DND-41 (cell line): ENCODE results near the gene LPAR3.

ENCODE experiments used
- ATAC-seq: fragments of 200-7000 bp; cut with Tn5 transposase; 3 replicates; pipeline ENCODE4 v1.9.1; 2021; ENCODE audit warnings: low read depth; ENCODE audit not compliant: insufficient read depth
- DNase-seq: peaks from one replicate; pipeline ENCODE4 v3.0.0-alpha.2; 2020
- H2AFZ ChIP-seq: 2 replicates; pipeline ENCODE4 v1.6.0; 2012; ENCODE audit warnings: low read depth, low read length
- H3K27ac ChIP-seq: 2 replicates; pipeline ENCODE4 v1.5.1; 2012; ENCODE audit warnings: low read length, inconsistent platforms
- H3K27me3 ChIP-seq: fragments of 200-600 bp; sonication (generic); 2 replicates; pipeline ENCODE4 v1.6.0; 2012; ENCODE audit warnings: low read length, mild to moderate bottlenecking, inconsistent platforms; ENCODE audit not compliant: insufficient read depth, poor library complexity
- H3K36me3 ChIP-seq: 2 replicates; pipeline ENCODE4 v1.5.1; 2012; ENCODE audit warnings: low read length, inconsistent platforms; ENCODE audit not compliant: insufficient read depth
- H3K4me1 ChIP-seq: 2 replicates; pipeline ENCODE4 v1.5.1; 2012; ENCODE audit warnings: mild to moderate bottlenecking, low read length; ENCODE audit not compliant: insufficient read depth
- H3K4me2 ChIP-seq: 2 replicates; pipeline ENCODE4 v1.6.0; 2012; ENCODE audit warnings: mild to moderate bottlenecking, moderate library complexity, low read length, inconsistent platforms; ENCODE audit not compliant: insufficient read depth
- H3K4me3 ChIP-seq, 2 experiments: fragments of 200-600 bp in 1 of 2; shearing (Covaris generic) in 1 of 2; 2 replicates each; pipeline ENCODE4 v1.5.1; 2012 to 2016; ENCODE audit warnings: inconsistent platforms in 2 of 2, low read length in 2 of 2, mild to moderate bottlenecking in 2 of 2, low read depth in 1 of 2, moderate library complexity in 1 of 2
- H3K79me2 ChIP-seq: 2 replicates; pipeline ENCODE4 v1.6.0; 2012; ENCODE audit warnings: low read length, inconsistent platforms; ENCODE audit not compliant: insufficient read depth
- H3K9ac ChIP-seq: 2 replicates; pipeline ENCODE4 v1.6.0; 2012; ENCODE audit warnings: low read depth, mild to moderate bottlenecking, inconsistent platforms, low read length, moderate library complexity
- H3K9me3 ChIP-seq: 2 replicates; pipeline ENCODE4 v1.5.1; 2012; ENCODE audit warnings: low read length, moderate library complexity, mild to moderate bottlenecking, inconsistent platforms; ENCODE audit not compliant: insufficient read depth, severe bottlenecking
- H4K20me1 ChIP-seq: 2 replicates; pipeline ENCODE4 v1.6.0; 2012; ENCODE audit warnings: low read length; ENCODE audit not compliant: insufficient read depth
- CTCF ChIP-seq: IDR thresholded peaks from 2 replicates; pipeline ENCODE4 v1.5.1; 2012; ENCODE audit warnings: borderline replicate concordance, low read length, moderate library complexity, mild to moderate bottlenecking; ENCODE audit not compliant: poor library complexity, severe bottlenecking; ENCODE audit errors: extremely low read depth
- EZH2 ChIP-seq: IDR thresholded peaks from 3 replicates; pipeline ENCODE4 v1.6.1; 2012; ENCODE audit warnings: borderline replicate concordance, low read depth, mild to moderate bottlenecking, moderate library complexity, low read length, inconsistent platforms; ENCODE audit not compliant: severe bottlenecking

LPAR3 gene

GRCh38 chr1:84802567-84803232 lies 90.3 kb downstream of the LPAR3 start:
- no peak for TF ChIP-seq EZH2
- no peak for TF ChIP-seq CTCF
- Histone ChIP-seq H3K4me2 (no peak overlapping the region), H3K9me3 (no peaks in the 10 kb centered on the region), H3K4me1 (no peaks in the 10 kb centered on the region), H3K9ac (no peak overlapping the region), H3K36me3 (no peaks in the 10 kb centered on the region), H3K79me2 (no peaks in the 10 kb centered on the region), H2AFZ (no peak overlapping the region), H4K20me1 (no peaks in the 10 kb centered on the region), H3K27me3 (peaks cover 4% of the 10 kb centered on the region), H3K27ac (no peak overlapping the region), H3K4me3 (no peak overlapping the region)
- no peak for ATAC-seq
- no peak for DNase-seq

- TF ChIP-seq CTCF (no peak), EZH2 (no peak)
- Histone ChIP-seq H3K4me1 (no peaks in the 10 kb centered on the region), H3K27me3 (no peaks in the 10 kb centered on the region), H2AFZ (no peak overlapping the region), H3K36me3 (no peaks in the 10 kb centered on the region), H4K20me1 (no peaks in the 10 kb centered on the region), H3K4me2 (no peak overlapping the region), H3K27ac (no peak overlapping the region), H3K9ac (no peak overlapping the region), H3K79me2 (no peaks in the 10 kb centered on the region), H3K4me3 (no peak overlapping the region), H3K9me3 (no peaks in the 10 kb centered on the region)
- ATAC-seq (no peak), DNase-seq (no peak)
These were observed 92.6 kb downstream of the LPAR3 start for GRCh38 chr1:84800090-84801073.

- Histone ChIP-seq H4K20me1 (no peaks in the 10 kb centered on the region), H2AFZ (no peak overlapping the region), H3K9ac (no peak overlapping the region), H3K27me3 (no peaks in the 10 kb centered on the region), H3K79me2 (no peaks in the 10 kb centered on the region), H3K4me1 (no peaks in the 10 kb centered on the region), H3K27ac (no peak overlapping the region), H3K4me3 (no peak overlapping the region), H3K36me3 (no peaks in the 10 kb centered on the region), H3K9me3 (no peaks in the 10 kb centered on the region), H3K4me2 (no peak overlapping the region)
- TF ChIP-seq CTCF = no peak
- no peak for TF ChIP-seq EZH2
- ATAC-seq (no peak), DNase-seq (no peak)
These were observed 95.4 kb downstream of the LPAR3 start for GRCh38 chr1:84797603-84798002.
